ENCODE results near the gene S100A2.
"Not testable (repeated sequence)": the region's sequence is repeated elsewhere in the genome, so short reads cannot be mapped to it uniquely, and the experiment has no call there.

The S100A2 gene

DNA sequence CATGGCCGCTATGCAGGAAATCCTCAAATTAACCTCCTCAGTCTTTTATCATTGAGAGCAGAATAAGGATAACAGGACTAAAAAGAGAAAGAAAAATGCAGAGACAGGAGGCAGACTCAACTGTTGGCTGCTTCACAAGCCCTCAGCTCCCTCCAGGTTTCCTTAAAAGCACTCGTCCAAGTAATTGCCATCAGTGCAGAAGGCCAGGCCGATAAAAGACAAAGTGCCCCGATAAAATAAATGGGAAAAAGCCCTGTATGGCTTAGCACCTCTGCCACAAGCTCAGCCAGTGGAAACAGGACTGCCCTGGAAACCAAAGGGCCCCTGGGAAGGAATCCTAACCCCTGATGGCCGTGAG lies 38.0 kb downstream of the S100A2 start:
- no peak for DNase-seq (ENCODE audit: low spot score)

DNA sequence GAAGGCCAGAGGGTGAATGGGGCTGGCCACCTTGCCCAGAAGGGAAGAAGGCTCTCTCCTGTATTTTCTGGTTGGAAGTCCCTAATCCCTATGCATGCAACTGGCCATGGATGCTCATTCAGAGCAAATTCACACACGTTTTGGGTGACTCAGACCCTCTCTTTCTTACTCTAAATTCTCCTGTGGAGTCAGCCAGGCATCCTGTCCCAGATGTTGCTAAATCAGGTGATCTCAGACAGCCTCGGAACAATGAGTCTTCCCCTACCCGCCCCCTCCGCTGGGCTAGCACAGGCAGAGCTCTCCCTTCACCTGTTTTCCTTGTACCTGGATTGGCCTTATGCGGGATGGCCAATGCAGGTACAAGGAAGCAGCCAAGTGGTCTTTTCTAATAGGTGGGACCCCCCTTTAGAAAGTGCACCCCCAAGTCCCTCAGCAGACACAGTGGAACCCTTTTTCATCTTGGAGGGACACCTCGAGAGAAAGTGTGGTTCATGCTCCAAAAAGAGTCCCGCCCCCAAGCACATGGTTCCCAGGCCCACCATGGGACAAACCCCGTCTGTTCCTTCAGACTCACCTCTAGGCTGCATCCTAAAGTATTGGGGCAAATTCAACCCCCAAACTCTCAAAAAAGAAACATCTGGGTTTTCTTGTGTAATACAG lies 38.5 kb downstream of the S100A2 start:
- DNase-seq (ENCODE audit: low spot score): no peak

DNA sequence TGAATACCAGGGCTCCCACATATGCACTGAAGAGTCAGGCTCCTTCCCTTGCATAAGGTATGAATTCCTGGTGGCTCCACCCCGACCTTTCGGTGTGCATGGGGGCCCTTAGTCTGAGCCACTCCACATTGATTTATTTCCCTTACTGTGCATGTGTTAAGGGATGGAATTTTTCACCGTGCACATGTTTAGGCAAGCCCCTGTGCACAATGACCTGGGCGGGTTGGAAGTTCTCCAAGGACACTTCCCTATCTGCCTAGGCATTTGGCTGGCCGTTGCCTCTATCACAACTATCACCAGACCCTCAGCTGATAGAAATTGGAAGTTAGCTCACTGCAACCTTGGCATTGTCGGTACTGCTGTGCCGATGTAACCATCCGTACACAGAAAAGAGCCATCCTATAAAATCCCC lies 39.5 kb downstream of the S100A2 start:
- DNase-seq (ENCODE audit: low spot score): no peak

GRCh38 chr1:153525088-153525728 lies 40.4 kb downstream of the S100A2 start:
- DNase-seq (ENCODE audit: low spot score): no peak

DNA sequence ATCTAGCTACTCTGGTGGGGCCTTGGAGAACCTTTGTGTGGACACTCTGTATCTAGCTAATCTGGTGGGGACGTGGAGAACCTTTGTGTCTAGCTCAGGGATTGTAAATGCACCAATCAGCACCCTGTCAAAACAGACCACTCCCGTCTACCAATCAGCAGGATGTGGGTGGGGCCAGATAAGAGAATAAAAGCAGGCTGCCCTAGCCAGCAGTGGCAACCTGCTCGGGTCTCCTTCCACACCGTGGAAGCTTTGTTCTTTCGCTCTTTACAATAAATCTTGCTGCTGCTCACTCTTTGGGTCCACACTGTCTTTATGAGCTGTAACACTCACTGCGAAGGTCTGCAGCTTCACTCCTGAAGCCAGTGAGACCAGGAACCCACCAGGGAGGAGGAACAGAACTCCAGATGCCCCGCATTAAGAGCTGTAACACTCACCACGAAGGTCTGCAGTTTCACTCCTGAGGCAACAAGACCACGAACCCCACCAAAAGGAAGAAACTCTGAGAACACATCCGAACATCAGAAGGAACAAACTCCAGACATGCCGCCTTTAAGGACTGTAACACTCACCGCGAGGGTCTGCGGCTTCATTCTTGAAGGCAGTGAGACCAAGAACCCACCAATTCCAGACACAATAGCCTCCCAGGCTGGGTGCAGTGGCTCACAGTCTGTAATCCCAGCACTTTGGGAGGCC lies 43.1 kb downstream of the S100A2 start:
- DNase-seq (ENCODE audit: low spot score): not testable (repeated sequence)

DNA sequence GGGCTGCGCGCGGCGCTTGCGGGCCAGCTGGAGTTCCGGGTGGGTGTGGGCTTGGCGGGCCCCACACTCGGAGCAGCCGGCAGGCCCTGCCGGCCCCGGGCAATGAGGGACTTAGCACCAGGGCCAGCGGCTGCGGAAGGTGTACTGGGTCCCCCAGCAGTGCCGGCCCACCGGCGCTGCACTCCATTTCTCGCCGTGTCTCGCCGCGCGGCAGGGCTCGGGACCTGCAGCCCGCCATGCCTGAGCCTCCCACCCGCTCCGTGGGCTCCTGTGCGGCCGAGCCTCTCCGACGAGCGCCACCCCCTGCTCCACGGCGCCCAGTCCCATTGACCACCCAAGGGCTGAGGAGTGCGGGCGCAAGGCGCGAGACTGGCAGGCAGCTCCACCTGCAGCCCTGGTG lies 43.8 kb downstream of the S100A2 start:
- DNase-seq (ENCODE audit: low spot score): not testable (repeated sequence)

- no peak for DNase-seq (ENCODE audit: low spot score)
These were observed 44.7 kb downstream of the S100A2 start for GRCh38 chr1:153520818-153521476.

- not testable (repeated sequence) for DNase-seq (ENCODE audit: low spot score)
These were observed 45.4 kb downstream of the S100A2 start for GRCh38 chr1:153520137-153520691.

- no peak for DNase-seq (ENCODE audit: low spot score)
These were observed 46.4 kb downstream of the S100A2 start for GRCh38 chr1:153519242-153519641.

- DNase-seq (ENCODE audit: low spot score): no peak
These were observed 49.9 kb downstream of the S100A2 start for GRCh38 chr1:153515504-153516394.

DNA sequence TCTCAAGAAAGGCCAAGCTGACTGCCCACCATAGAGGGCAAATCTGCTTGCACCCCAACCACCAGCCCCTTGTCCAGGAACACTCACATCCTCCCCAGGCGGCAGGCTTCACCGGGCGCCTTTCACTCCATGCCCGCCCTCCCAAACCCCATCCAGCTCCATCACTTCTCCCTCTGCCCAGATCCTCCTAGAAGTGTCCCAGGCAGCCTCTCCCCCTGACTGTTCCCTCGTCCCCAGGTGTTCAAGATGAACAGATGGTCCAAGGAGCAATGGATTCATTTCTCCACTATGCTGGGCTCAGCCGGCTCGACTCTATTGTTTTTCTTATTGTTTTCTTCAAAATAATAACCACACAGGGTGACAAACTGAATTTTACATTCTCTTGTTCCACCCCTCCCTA lies 52.0 kb downstream of the S100A2 start:
- no peak for DNase-seq (ENCODE audit: low spot score)

DNA sequence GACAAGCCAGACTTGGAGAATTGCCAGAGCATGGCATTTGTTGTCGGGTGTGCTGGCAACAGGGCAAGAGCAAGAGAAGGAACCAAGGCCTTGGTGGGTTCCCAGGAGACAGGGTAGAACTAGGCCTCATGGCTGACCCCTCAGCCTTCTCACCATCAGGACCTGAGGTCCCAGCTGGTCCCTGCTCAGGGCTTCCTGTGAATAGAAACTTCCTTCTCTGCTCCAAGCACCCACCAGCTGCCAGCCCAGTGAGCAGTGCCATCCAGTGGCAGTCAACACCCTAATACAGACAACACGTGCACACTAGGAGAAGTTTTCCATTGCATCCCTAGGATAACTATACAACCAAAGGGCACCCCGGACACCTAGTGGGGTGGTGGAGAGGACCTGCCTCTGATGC lies 52.6 kb downstream of the S100A2 start:
- no peak for DNase-seq (ENCODE audit: low spot score)
